Measurements from ENCODE around the gene GRIK1.

Gene GRIK1

GRCh38 chr21:29829564-29830275 is 110.1 kb downstream of the GRIK1 start:
- no peak for DNase-seq (ENCODE audit: low read depth in 1 of 2, low spot score in 1 of 2)

- no peak for DNase-seq (ENCODE audit: low read depth in 1 of 2, low spot score in 1 of 2)
Observed at GRCh38 chr21:29827647-29828046, 112.1 kb downstream of the GRIK1 start.

GRCh38 chr21:29827236-29827635 is 112.6 kb downstream of the GRIK1 start:
- no peak for DNase-seq (ENCODE audit: low read depth in 1 of 2, low spot score in 1 of 2)

GRCh38 chr21:29826386-29826785 is 113.4 kb downstream of the GRIK1 start:
- DNase-seq (ENCODE audit: low read depth in 1 of 2, low spot score in 1 of 2): no peak

- no peak for DNase-seq (ENCODE audit: low read depth in 1 of 2, low spot score in 1 of 2)
Observed at GRCh38 chr21:29825936-29826335, 113.9 kb downstream of the GRIK1 start.

- no peak for DNase-seq (ENCODE audit: low read depth in 1 of 2, low spot score in 1 of 2)
Observed at GRCh38 chr21:29825345-29825744, 114.5 kb downstream of the GRIK1 start.

- no peak for DNase-seq (ENCODE audit: low read depth in 1 of 2, low spot score in 1 of 2)
Observed at GRCh38 chr21:29822064-29822463, 117.7 kb downstream of the GRIK1 start.

- DNase-seq (ENCODE audit: low read depth in 1 of 2, low spot score in 1 of 2): no peak
Observed at GRCh38 chr21:29821230-29821629, 118.6 kb downstream of the GRIK1 start.

GRCh38 chr21:29819675-29820326 is 120.0 kb downstream of the GRIK1 start:
- no peak for DNase-seq (ENCODE audit: low read depth in 1 of 2, low spot score in 1 of 2)

- DNase-seq (ENCODE audit: low read depth in 1 of 2, low spot score in 1 of 2): no peak
Observed at GRCh38 chr21:29818383-29818921, 121.3 kb downstream of the GRIK1 start.

- DNase-seq (ENCODE audit: low read depth in 1 of 2, low spot score in 1 of 2): no peak
Observed at GRCh38 chr21:29817450-29817849, 122.3 kb downstream of the GRIK1 start.

GRCh38 chr21:29812947-29813346 is 126.8 kb downstream of the GRIK1 start:
- DNase-seq (ENCODE audit: low read depth in 1 of 2, low spot score in 1 of 2): no peak

GRCh38 chr21:29810871-29811270 is 128.9 kb downstream of the GRIK1 start:
- no peak for DNase-seq (ENCODE audit: low read depth in 1 of 2, low spot score in 1 of 2)

- DNase-seq (ENCODE audit: low read depth in 1 of 2, low spot score in 1 of 2): no peak
Observed at GRCh38 chr21:29808153-29808552, 131.6 kb downstream of the GRIK1 start.

GRCh38 chr21:29805105-29805504 is 134.7 kb downstream of the GRIK1 start:
- no peak for DNase-seq (ENCODE audit: low read depth in 1 of 2, low spot score in 1 of 2)

- no peak for DNase-seq (ENCODE audit: low read depth in 1 of 2, low spot score in 1 of 2)
Observed at GRCh38 chr21:29803191-29803590, 136.6 kb downstream of the GRIK1 start.

GRCh38 chr21:29801122-29801521 is 138.7 kb downstream of the GRIK1 start:
- DNase-seq (ENCODE audit: low read depth in 1 of 2, low spot score in 1 of 2): no peak

GRCh38 chr21:29800056-29800455 is 139.7 kb downstream of the GRIK1 start:
- DNase-seq (ENCODE audit: low read depth in 1 of 2, low spot score in 1 of 2): no peak

GRCh38 chr21:29798840-29799239 is 141.0 kb downstream of the GRIK1 start:
- DNase-seq (ENCODE audit: low read depth in 1 of 2, low spot score in 1 of 2): no peak

- DNase-seq (ENCODE audit: low read depth in 1 of 2, low spot score in 1 of 2): no peak
Observed at GRCh38 chr21:29797155-29797554, 142.6 kb downstream of the GRIK1 start.

GRCh38 chr21:29793712-29794111 is 146.1 kb downstream of the GRIK1 start:
- no peak for DNase-seq (ENCODE audit: low read depth in 1 of 2, low spot score in 1 of 2)

- DNase-seq (ENCODE audit: low read depth in 1 of 2, low spot score in 1 of 2): no peak
Observed at GRCh38 chr21:29789393-29789792, 150.4 kb downstream of the GRIK1 start.

- DNase-seq (ENCODE audit: low read depth in 1 of 2, low spot score in 1 of 2): no peak
Observed at GRCh38 chr21:29788752-29789151, 151.0 kb downstream of the GRIK1 start.
